ENCODE data around the gene MLLT10. TPM values are rescaled to one million over a fixed set of nuclear protein-coding genes. Genes with fewer than 3 reads are reported as not detected.

MLLT10 gene
- total and polyA plus RNA-seq, 10 of the 15 experiments (the other 5 are each of a cell fraction or from before 2014, with no cell fraction given) = 8.7 to 61.1 (median 28.5) TPM

- TF ChIP-seq REST (IDR thresholded peaks at IDR 0.05; ENCODE audit: low read depth, low read length) (no peak), LARP7 (IDR thresholded peaks at IDR 0.05) (peak; percentile 70), IKZF1 (conservative IDR thresholded peaks at IDR 0.05) (peak; percentile 95), PML (IDR thresholded peaks at IDR 0.05; ENCODE audit: low read length) (peak; percentile 77; the same call in 1 of the 2 replicates), HDAC2 (IDR thresholded peaks at IDR 0.05) (no peak), POLR2AphosphoS2 (IDR thresholded peaks at IDR 0.05; ENCODE audit: low read depth, low read length) (peak; percentile 69; the same call in 1 of the 2 replicates), EED (IDR thresholded peaks at IDR 0.05; ENCODE audit: low read depth) (peak; percentile 67), RELA (IDR thresholded peaks at IDR 0.05; ENCODE audit: borderline replicate concordance, partially characterized antibody) (no peak), TCF12 (IDR thresholded peaks at IDR 0.05; ENCODE audit: low read depth, low read length) (peak; percentile 4; the same call in 1 of the 2 replicates), GABPA (IDR thresholded peaks at IDR 0.05; ENCODE audit: low read depth) (no peak), BACH1 (IDR thresholded peaks at IDR 0.05; ENCODE audit: borderline replicate concordance) (peak; percentile 66; the same call in 1 of the 2 replicates), NR2F1 (conservative IDR thresholded peaks at IDR 0.05) (peak; percentile 74), RAD51 (IDR thresholded peaks at IDR 0.05) (no peak), POLR2A (IDR thresholded peaks at IDR 0.05; ENCODE audit: low read depth, low read length) (peak; percentile 90)
- TF ChIP-seq, protein P1, sequence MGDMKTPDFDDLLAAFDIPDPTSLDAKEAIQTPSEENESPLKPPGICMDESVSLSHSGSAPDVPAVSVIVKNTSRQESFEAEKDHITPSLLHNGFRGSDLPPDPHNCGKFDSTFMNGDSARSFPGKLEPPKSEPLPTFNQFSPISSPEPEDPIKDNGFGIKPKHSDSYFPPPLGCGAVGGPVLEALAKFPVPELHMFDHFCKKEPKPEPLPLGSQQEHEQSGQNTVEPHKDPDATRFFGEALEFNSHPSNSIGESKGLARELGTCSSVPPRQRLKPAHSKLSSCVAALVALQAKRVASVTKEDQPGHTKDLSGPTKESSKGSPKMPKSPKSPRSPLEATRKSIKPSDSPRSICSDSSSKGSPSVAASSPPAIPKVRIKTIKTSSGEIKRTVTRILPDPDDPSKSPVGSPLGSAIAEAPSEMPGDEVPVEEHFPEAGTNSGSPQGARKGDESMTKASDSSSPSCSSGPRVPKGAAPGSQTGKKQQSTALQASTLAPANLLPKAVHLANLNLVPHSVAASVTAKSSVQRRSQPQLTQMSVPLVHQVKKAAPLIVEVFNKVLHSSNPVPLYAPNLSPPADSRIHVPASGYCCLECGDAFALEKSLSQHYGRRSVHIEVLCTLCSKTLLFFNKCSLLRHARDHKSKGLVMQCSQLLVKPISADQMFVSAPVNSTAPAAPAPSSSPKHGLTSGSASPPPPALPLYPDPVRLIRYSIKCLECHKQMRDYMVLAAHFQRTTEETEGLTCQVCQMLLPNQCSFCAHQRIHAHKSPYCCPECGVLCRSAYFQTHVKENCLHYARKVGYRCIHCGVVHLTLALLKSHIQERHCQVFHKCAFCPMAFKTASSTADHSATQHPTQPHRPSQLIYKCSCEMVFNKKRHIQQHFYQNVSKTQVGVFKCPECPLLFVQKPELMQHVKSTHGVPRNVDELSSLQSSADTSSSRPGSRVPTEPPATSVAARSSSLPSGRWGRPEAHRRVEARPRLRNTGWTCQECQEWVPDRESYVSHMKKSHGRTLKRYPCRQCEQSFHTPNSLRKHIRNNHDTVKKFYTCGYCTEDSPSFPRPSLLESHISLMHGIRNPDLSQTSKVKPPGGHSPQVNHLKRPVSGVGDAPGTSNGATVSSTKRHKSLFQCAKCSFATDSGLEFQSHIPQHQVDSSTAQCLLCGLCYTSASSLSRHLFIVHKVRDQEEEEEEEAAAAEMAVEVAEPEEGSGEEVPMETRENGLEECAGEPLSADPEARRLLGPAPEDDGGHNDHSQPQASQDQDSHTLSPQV (IDR thresholded peaks at IDR 0.05) = no peak
Observed at GRCh38 chr10:21533467-21534279, at the start of gene MLLT10 (continued).

All from GM12878 (cell line).